ENCODE results near the gene ELOVL1. TPM values are rescaled to one million over a fixed set of nuclear protein-coding genes. Genes with fewer than 3 reads are reported as not detected.

The ELOVL1 gene
- total and polyA plus RNA-seq, 2 of the 13 experiments (the other 11 are each of a cell fraction or from before 2014, with no cell fraction given), result 55.2 to 77.4 TPM

DNA sequence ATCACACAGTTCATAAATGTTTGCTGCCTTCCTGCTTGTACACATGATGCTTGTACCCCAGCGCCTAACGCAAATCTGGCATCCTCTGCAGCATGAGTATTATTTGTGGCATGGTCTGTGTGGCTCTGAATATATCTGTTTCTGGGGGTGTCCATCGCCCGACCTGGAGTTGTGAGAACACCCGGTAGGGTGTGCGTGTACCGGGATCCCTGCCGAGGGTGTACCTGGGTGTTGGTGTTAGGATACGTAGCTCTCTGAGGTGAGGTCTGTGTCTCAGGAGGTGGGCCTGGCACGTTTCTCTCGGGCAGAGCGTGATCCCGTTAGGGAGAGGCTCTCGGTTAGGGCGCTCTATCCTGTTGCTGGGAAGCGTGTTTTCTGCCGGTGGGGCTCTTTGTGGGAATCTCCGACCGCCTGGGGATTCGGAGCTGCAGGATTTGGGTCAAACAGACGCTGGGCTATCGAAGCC lies 19.4 kb downstream of the ELOVL1 start (continued):
- TF ChIP-seq ZC3H4 (CRISPR knock-in tag; IDR thresholded peaks at IDR 0.05; ENCODE audit: borderline replicate concordance), result peak; percentile 75; the same call in 1 of the 2 replicates
- no peak for TF ChIP-seq DMAP1 (CRISPR knock-in tag; IDR thresholded peaks at IDR 0.05)
- TF ChIP-seq ZNF292 (CRISPR knock-in tag; IDR thresholded peaks at IDR 0.05; ENCODE audit: borderline replicate concordance, low read depth), result 0 out of 2 replicates have a peak, but pooled peaks have one; percentile 26
- no peak; the same call in 1 of the 2 replicates for TF ChIP-seq ZNF441 (CRISPR knock-in tag; IDR thresholded peaks at IDR 0.05; ENCODE audit: borderline replicate concordance)
- TF ChIP-seq ZNF570 (CRISPR knock-in tag; IDR thresholded peaks at IDR 0.05; ENCODE audit: borderline replicate concordance), result no peak
- TF ChIP-seq PAX8 (CRISPR knock-in tag; IDR thresholded peaks at IDR 0.05; ENCODE audit: borderline replicate concordance), result no peak
- TF ChIP-seq, protein P1, sequence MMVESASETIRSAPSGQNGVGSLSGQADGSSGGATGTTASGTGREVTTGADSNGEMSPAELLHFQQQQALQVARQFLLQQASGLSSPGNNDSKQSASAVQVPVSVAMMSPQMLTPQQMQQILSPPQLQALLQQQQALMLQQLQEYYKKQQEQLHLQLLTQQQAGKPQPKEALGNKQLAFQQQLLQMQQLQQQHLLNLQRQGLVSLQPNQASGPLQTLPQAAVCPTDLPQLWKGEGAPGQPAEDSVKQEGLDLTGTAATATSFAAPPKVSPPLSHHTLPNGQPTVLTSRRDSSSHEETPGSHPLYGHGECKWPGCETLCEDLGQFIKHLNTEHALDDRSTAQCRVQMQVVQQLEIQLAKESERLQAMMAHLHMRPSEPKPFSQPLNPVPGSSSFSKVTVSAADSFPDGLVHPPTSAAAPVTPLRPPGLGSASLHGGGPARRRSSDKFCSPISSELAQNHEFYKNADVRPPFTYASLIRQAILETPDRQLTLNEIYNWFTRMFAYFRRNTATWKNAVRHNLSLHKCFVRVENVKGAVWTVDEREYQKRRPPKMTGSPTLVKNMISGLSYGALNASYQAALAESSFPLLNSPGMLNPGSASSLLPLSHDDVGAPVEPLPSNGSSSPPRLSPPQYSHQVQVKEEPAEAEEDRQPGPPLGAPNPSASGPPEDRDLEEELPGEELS (CRISPR knock-in tag; IDR thresholded peaks at IDR 0.05), result no peak
- TF ChIP-seq, protein P2, sequence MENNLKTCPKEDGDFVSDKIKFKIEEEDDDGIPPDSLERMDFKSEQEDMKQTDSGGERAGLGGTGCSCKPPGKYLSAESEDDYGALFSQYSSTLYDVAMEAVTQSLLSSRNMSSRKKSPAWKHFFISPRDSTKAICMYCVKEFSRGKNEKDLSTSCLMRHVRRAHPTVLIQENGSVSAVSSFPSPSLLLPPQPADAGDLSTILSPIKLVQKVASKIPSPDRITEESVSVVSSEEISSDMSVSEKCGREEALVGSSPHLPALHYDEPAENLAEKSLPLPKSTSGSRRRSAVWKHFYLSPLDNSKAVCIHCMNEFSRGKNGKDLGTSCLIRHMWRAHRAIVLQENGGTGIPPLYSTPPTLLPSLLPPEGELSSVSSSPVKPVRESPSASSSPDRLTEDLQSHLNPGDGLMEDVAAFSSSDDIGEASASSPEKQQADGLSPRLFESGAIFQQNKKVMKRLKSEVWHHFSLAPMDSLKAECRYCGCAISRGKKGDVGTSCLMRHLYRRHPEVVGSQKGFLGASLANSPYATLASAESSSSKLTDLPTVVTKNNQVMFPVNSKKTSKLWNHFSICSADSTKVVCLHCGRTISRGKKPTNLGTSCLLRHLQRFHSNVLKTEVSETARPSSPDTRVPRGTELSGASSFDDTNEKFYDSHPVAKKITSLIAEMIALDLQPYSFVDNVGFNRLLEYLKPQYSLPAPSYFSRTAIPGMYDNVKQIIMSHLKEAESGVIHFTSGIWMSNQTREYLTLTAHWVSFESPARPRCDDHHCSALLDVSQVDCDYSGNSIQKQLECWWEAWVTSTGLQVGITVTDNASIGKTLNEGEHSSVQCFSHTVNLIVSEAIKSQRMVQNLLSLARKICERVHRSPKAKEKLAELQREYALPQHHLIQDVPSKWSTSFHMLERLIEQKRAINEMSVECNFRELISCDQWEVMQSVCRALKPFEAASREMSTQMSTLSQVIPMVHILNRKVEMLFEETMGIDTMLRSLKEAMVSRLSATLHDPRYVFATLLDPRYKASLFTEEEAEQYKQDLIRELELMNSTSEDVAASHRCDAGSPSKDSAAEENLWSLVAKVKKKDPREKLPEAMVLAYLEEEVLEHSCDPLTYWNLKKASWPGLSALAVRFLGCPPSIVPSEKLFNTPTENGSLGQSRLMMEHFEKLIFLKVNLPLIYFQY (CRISPR knock-in tag; IDR thresholded peaks at IDR 0.05; ENCODE audit: borderline replicate concordance), result no peak
- no peak for TF ChIP-seq SOX5 (CRISPR knock-in tag; IDR thresholded peaks at IDR 0.05; ENCODE audit: borderline replicate concordance)
- TF ChIP-seq, protein P3, sequence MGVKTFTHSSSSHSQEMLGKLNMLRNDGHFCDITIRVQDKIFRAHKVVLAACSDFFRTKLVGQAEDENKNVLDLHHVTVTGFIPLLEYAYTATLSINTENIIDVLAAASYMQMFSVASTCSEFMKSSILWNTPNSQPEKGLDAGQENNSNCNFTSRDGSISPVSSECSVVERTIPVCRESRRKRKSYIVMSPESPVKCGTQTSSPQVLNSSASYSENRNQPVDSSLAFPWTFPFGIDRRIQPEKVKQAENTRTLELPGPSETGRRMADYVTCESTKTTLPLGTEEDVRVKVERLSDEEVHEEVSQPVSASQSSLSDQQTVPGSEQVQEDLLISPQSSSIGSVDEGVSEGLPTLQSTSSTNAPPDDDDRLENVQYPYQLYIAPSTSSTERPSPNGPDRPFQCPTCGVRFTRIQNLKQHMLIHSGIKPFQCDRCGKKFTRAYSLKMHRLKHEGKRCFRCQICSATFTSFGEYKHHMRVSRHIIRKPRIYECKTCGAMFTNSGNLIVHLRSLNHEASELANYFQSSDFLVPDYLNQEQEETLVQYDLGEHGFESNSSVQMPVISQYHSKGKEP (CRISPR knock-in tag; IDR thresholded peaks at IDR 0.05), result no peak
- TF ChIP-seq, protein P4, sequence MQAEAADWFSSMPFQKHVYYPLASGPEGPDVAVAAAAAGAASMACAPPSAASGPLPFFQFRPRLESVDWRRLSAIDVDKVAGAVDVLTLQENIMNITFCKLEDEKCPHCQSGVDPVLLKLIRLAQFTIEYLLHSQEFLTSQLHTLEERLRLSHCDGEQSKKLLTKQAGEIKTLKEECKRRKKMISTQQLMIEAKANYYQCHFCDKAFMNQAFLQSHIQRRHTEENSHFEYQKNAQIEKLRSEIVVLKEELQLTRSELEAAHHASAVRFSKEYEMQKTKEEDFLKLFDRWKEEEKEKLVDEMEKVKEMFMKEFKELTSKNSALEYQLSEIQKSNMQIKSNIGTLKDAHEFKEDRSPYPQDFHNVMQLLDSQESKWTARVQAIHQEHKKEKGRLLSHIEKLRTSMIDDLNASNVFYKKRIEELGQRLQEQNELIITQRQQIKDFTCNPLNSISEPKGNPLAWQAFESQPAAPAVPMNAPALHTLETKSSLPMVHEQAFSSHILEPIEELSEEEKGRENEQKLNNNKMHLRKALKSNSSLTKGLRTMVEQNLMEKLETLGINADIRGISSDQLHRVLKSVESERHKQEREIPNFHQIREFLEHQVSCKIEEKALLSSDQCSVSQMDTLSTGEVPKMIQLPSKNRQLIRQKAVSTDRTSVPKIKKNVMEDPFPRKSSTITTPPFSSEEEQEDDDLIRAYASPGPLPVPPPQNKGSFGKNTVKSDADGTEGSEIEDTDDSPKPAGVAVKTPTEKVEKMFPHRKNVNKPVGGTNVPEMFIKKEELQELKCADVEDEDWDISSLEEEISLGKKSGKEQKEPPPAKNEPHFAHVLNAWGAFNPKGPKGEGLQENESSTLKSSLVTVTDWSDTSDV (CRISPR knock-in tag; IDR thresholded peaks at IDR 0.05), result no peak
- TF ChIP-seq, protein P5, sequence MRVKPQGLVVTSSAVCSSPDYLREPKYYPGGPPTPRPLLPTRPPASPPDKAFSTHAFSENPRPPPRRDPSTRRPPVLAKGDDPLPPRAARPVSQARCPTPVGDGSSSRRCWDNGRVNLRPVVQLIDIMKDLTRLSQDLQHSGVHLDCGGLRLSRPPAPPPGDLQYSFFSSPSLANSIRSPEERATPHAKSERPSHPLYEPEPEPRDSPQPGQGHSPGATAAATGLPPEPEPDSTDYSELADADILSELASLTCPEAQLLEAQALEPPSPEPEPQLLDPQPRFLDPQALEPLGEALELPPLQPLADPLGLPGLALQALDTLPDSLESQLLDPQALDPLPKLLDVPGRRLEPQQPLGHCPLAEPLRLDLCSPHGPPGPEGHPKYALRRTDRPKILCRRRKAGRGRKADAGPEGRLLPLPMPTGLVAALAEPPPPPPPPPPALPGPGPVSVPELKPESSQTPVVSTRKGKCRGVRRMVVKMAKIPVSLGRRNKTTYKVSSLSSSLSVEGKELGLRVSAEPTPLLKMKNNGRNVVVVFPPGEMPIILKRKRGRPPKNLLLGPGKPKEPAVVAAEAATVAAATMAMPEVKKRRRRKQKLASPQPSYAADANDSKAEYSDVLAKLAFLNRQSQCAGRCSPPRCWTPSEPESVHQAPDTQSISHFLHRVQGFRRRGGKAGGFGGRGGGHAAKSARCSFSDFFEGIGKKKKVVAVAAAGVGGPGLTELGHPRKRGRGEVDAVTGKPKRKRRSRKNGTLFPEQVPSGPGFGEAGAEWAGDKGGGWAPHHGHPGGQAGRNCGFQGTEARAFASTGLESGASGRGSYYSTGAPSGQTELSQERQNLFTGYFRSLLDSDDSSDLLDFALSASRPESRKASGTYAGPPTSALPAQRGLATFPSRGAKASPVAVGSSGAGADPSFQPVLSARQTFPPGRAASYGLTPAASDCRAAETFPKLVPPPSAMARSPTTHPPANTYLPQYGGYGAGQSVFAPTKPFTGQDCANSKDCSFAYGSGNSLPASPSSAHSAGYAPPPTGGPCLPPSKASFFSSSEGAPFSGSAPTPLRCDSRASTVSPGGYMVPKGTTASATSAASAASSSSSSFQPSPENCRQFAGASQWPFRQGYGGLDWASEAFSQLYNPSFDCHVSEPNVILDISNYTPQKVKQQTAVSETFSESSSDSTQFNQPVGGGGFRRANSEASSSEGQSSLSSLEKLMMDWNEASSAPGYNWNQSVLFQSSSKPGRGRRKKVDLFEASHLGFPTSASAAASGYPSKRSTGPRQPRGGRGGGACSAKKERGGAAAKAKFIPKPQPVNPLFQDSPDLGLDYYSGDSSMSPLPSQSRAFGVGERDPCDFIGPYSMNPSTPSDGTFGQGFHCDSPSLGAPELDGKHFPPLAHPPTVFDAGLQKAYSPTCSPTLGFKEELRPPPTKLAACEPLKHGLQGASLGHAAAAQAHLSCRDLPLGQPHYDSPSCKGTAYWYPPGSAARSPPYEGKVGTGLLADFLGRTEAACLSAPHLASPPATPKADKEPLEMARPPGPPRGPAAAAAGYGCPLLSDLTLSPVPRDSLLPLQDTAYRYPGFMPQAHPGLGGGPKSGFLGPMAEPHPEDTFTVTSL (CRISPR knock-in tag; IDR thresholded peaks at IDR 0.05; ENCODE audit: borderline replicate concordance), result no peak
- TF ChIP-seq RORA (CRISPR knock-in tag; IDR thresholded peaks at IDR 0.05), result no peak
